ENCODE data around the gene HOXD9. TPM values are rescaled to one million over a fixed set of nuclear protein-coding genes. Genes with fewer than 3 reads are reported as not detected.

Gene HOXD9
- total and polyA plus RNA-seq, 2 of the 8 experiments (the other 6 are each of a cell fraction or from before 2014, with no cell fraction given), result not detected

GRCh38 chr2:176167398-176167797, 44.9 kb downstream of the HOXD9 start:
- H3K23ac ChIP-seq (ENCODE audit: insufficient read length), result no peak overlapping the region
- H2AFZ ChIP-seq (ENCODE audit: low read length), result no peak overlapping the region
- H3K36me3 ChIP-seq (ENCODE audit: control insufficient read depth in 2 of 4, insufficient read depth in 4 of 4, low read length in 3 of 4), result no peaks in the 10 kb centered on the region; a peak in 1 of 8 replicates
- H3K9ac ChIP-seq (replicated peaks in 1 of 4; ENCODE audit: extremely low read depth in 1 of 4, low read depth in 3 of 4, low read length in 3 of 4), result no peak overlapping the region
- H3K79me2 ChIP-seq (ENCODE audit: control insufficient read depth in 1 of 2, insufficient read depth in 2 of 2, low read length in 2 of 2), result no peaks in the 10 kb centered on the region
- H2BK15ac ChIP-seq (ENCODE audit: low read length), result no peak overlapping the region
- POLR2A ChIA-PET (ENCODE audit: partially characterized antibody), result no interaction called here
- H2AK5ac ChIP-seq (ENCODE audit: low read depth, low read length), result no peak overlapping the region
- no peak overlapping the region for H3K4me3 ChIP-seq (ENCODE audit: extremely low read depth in 1 of 4, insufficient read depth in 2 of 4, low read depth in 3 of 4, low read length in 4 of 4)
- WGBS, 2 experiments (ENCODE audit: extremely low coverage in 1 of 2, insufficient coverage in 1 of 2, insufficient read length in 1 of 2, insufficient replicate concordance in 2 of 2, low coverage in 1 of 2, low lambda C conversion rate in 2 of 2, missing lambda C conversion rate in 1 of 2), result 82% methylated on average over 1 of the region's 1 CpG; no CpG with 5 or more reads in 1 of the 2 experiments
- H3K4me1 ChIP-seq (replicated peaks in 1 of 4; ENCODE audit: control insufficient read depth in 3 of 4, insufficient read depth in 4 of 4, low read length in 3 of 4), result peaks cover 0 to 15% (median 9%) of the 10 kb centered on the region in 4 experiments; a peak in 5 of 7 replicates
- DNase-seq (ENCODE audit: low read depth in 1 of 2, low spot score in 2 of 2) (no peak), FAIRE-seq (no peak)
- no peak overlapping the region for H4K91ac ChIP-seq (replicated peaks; ENCODE audit: insufficient read length, low read length)
- H4K8ac ChIP-seq (ENCODE audit: extremely low read depth, insufficient read depth, low read length), result no peak overlapping the region
- no peak overlapping the region for H2BK5ac ChIP-seq (ENCODE audit: low read depth, low read length)
- H3K9me3 ChIP-seq (ENCODE audit: insufficient read depth in 2 of 2, low read depth in 1 of 2, low read length in 1 of 2), result no peaks in the 10 kb centered on the region
- no peak overlapping the region for H3K18ac ChIP-seq (ENCODE audit: extremely low read depth, low read length)
- H4K5ac ChIP-seq (ENCODE audit: insufficient read length, low read depth, low read length), result no peak overlapping the region
- no peak overlapping the region for H3K27ac ChIP-seq (ENCODE audit: low read depth, low read length)
- TF ChIP-seq CREB1 (IDR thresholded peaks at IDR 0.05), result no peak
- no peak for TF ChIP-seq SIX5 (IDR thresholded peaks at IDR 0.05; ENCODE audit: low read depth, low read length)
- no peak for TF ChIP-seq JUND (IDR thresholded peaks at IDR 0.05; ENCODE audit: low read length)
- no peak for TF ChIP-seq TEAD4 (IDR thresholded peaks at IDR 0.05; ENCODE audit: low read depth, low read length)
- TF ChIP-seq USF2 (IDR thresholded peaks at IDR 0.05; ENCODE audit: low read length), result no peak
- no peak for TF ChIP-seq YY1 (IDR thresholded peaks at IDR 0.05; ENCODE audit: low read depth, low read length)
- no peak for TF ChIP-seq CEBPB (IDR thresholded peaks at IDR 0.05; ENCODE audit: low read depth, low read length)
- no peak for TF ChIP-seq FOSL1 (IDR thresholded peaks at IDR 0.05; ENCODE audit: insufficient read depth, low read depth, low read length)
- TF ChIP-seq SP1 (IDR thresholded peaks at IDR 0.05; ENCODE audit: low read depth, low read length), result no peak
- TF ChIP-seq PHF8 (conservative IDR thresholded peaks at IDR 0.05; ENCODE audit: low read depth, low read length), result no peak
- H3K79me1 ChIP-seq (ENCODE audit: low read depth, low read length), result no peaks in the 10 kb centered on the region
- H3K56ac ChIP-seq (replicated peaks; ENCODE audit: insufficient read length, low read depth, low read length), result no peak overlapping the region
- peaks cover 18 to 38% of the 10 kb centered on the region in 2 experiments for H4K20me1 ChIP-seq (replicated peaks in 1 of 2; ENCODE audit: control insufficient read depth in 1 of 2, insufficient read depth in 2 of 2, low read length in 2 of 2)
- no peak overlapping the region for H2BK120ac ChIP-seq (replicated peaks; ENCODE audit: low read depth, low read length)
- H3K4ac ChIP-seq (replicated peaks; ENCODE audit: insufficient read length, low read depth, low read length), result no peak overlapping the region
- CTCF ChIA-PET (ENCODE audit: partially characterized antibody), result interaction anchor here (0.9 to 4.4 kb wide), 4 partner anchors 16 to 387 kb away, joined by 4 to 16 read pairs (median 9); partner anchors contain the start of gene HOXD4
- no peak overlapping the region for H2BK12ac ChIP-seq (ENCODE audit: low read depth, low read length)
- H2BK20ac ChIP-seq (ENCODE audit: low read length), result no peak overlapping the region
- peaks cover 5% of the 10 kb centered on the region; the same call in 1 of the 2 replicates for H3K23me2 ChIP-seq (ENCODE audit: low read depth, low read length)
- peaks cover 96 to 100% (median 100%) of the 10 kb centered on the region in 4 experiments for H3K27me3 ChIP-seq (replicated peaks in 1 of 4; ENCODE audit: control insufficient read depth in 3 of 4, extremely low read depth in 1 of 4, insufficient read depth in 3 of 4, low read length in 3 of 4)
- H3K14ac ChIP-seq (ENCODE audit: insufficient read length), result no peak overlapping the region
- no peak overlapping the region for H3K4me2 ChIP-seq (ENCODE audit: insufficient read depth in 1 of 2, low read depth in 2 of 2, low read length in 2 of 2)
